Inflammatory macrophage treated with lipopolysaccharide for 4 hours (primary cell): Measurements from ENCODE around the gene APBA2.
"Not testable (repeated sequence)": the region's sequence is repeated elsewhere in the genome, so short reads cannot be mapped to it uniquely, and the experiment has no call there.

Source experiments
- DNase-seq: peaks from one replicate; pipeline ENCODE4 v3.0.0-alpha.2; 2020

Gene APBA2

DNA sequence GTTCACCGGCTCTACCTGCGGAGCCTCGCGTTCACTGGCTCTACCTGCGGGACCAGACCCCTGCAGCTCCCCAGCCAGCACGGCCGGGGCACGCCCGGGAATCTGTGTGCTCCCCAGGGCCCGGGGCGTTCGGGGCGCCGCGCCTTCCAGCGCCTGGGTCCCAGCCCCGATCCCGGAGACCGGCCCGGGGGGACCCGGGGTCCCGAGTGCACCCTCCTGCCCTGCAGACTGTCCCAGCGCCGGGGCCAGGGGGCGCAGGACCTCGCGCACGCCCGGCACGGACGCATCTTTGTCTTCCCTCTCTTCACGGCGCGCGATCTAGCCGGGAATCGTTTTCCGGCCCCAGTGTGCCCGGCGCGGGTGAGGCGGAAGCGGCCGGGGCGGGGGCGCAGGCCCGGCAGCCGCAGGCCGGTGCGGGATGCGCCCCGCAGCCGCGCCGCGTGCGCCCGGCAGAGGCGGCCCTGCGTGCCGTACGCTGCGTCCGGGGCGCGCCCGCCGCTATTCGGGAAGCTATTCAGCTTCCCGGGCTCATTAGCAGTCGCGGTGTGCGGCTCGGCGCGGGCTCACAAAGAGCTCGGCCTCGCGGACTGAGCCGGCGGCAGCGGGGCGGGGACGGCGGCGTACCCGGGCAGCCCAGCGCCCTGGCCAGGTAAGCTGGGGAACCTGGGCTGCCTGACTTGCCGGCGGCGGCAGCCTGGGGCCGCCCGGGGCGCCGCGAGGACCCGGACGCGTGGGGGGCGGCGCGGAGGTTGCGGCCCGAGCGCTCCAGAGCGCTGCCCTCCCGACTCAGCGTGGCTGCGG, at the start of gene APBA2:
Gene APBA2, plus strand, starts transcription at position 345 of the 801 bp plus-strand sequence. CDS start 167,911 bp downstream, outside the sequence.
- DNase-seq = no peak

DNA sequence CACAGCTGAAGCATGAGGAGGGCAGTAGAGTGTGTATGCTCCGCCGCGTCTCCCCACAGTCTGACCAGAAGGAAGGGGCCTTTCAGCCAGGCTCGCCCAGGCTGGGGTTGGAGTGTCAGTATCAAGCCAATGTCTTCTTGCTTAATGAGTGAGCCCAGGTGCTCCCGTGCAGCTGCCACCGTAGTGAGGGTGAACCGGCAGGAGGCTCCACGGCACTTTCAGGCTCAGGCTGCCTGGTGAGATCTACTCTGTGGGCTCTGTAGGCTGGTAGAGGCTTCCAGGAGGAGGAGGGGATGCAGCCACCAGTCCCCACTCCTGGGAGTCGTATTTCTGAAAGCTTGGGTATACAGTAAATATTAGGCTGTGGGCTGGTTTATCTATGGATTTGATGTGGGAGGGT, 45.5 kb upstream of the APBA2 start:
- not testable (repeated sequence) for DNase-seq

GRCh38 chr15:28842210-28842609, 43.6 kb upstream of the APBA2 start:
- DNase-seq = not testable (repeated sequence)

GRCh38 chr15:28843520-28843919, 42.3 kb upstream of the APBA2 start:
- not testable (repeated sequence) for DNase-seq

GRCh38 chr15:28844147-28844546, 41.6 kb upstream of the APBA2 start:
- not testable (repeated sequence) for DNase-seq

- DNase-seq = not testable (repeated sequence)
Observed at GRCh38 chr15:28847247-28847646, 38.5 kb upstream of the APBA2 start.

GRCh38 chr15:28847959-28848358, 37.8 kb upstream of the APBA2 start:
- not testable (repeated sequence) for DNase-seq

- not testable (repeated sequence) for DNase-seq
Observed at GRCh38 chr15:28848521-28848920, 37.3 kb upstream of the APBA2 start, which contains the start of gene GOLGA6L7. TSS of gene GOLGA6L7 (minus strand) at chr15:28848644. CDS start at chr15:28848549, 95 bp downstream.

- not testable (repeated sequence) for DNase-seq
Observed at GRCh38 chr15:28849271-28849670, 36.5 kb upstream of the APBA2 start.

GRCh38 chr15:28849766-28850165, 36.0 kb upstream of the APBA2 start:
- not testable (repeated sequence) for DNase-seq

GRCh38 chr15:28853654-28854053, 32.1 kb upstream of the APBA2 start:
- DNase-seq = not testable (repeated sequence)

DNA sequence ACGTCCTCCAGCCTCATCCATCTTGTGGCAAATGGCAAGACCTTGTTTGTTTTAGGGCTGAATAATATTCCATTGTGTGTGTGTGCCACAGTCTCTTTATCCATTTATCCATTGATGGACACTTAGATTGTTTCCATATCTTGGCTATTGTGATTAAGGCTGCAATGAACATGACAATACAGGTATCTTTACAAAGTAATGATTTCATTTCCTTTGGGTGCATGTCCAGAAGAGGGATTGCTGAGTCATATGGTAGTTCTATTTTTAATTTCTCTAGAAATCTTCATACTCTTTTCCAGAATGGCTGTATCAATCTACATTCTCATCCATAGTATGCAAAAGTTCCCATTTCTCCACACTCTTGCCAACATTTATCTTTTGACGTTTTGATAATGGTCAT, 31.2 kb upstream of the APBA2 start:
- DNase-seq = not testable (repeated sequence)

DNA sequence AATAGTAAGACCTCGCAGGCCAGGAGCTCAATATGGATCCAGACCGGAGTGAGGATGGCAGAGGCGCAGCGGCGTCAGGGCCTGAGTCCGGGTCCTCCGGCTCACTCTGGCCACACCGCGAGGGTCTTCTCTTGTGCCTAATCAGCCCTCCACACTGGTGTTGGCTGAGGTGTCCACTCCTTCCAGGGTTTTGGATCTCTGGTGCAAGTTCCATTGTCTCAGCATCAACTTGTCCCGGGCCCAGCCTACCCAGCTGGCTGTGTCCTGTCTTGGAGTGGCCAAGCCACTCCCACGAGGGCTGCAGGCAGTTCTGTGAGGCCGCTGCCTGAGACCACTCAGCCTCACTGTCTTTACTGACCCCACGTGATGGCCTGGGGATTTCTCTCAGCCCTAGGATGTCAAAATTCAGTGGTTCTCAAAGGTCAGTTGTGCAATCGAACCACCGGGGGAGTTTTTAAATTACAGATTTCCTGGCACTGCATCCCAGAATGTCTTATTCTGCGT, 24.7 kb upstream of the APBA2 start:
- peak; percentile 65 for DNase-seq

DNA sequence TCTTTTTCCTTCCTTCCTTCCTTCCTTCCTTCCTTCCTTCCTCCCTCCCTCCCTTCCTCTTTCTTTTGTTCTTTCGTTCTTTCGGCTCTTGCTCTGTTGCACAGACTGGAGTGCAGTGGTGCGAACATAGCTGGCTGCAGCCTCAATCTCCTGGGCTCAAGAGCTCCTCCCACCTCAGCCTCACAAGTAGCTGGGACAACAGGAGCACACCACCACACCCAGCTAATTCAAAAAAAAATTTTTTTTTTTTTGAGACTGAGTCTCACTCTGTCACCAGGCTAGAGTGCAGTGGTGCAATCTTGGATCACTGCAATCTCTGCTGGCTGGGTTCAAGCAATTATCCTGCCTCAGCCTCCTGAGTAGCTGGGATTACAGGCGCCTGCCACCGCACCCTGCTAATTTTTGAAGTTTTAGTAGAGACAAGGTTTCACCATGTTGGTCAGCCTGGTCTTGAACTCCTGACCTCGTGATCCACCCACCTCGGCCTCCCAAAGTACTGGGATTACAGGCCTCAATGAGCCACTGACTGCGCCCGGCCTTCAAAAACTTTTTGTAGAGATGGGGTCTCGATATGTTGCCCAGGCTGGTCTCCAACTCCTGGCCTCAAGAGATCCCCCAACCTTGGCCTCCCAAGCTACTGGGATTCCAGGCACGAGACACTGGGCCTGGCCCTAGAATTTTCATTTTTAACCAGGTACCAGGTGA, 24.0 kb upstream of the APBA2 start:
- not testable (repeated sequence) for DNase-seq

DNA sequence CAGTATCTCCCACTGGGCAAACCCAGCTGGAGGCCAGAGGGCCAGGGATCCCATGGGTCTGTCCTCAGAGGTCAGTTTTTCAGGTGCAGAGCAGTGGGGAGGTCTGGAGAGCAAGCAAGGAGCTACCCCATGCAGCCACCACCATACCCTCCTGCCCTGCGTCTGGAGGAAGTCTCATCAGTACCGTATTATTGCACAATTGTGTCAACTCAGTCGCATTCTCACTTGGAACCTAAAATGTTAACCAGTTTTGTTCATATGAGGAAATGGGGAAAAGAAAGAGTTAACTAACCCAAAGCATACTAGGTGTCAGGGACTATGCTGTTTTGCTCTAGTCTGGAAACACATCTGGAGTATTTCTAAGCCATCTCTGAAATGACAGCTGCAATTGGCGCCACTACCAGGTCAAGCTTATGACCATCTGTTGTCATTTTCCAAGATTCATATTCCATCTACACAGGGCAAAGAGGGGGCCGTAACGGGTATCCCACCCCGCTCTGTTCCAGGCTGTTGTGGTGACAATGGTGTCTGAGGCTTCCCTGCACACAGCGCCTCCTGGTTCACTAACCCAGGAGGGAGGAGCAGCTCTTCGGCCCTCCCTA, 16.9 kb upstream of the APBA2 start:
- DNase-seq = no peak

GRCh38 chr15:28871168-28871567, 14.6 kb upstream of the APBA2 start:
- no peak for DNase-seq

DNA sequence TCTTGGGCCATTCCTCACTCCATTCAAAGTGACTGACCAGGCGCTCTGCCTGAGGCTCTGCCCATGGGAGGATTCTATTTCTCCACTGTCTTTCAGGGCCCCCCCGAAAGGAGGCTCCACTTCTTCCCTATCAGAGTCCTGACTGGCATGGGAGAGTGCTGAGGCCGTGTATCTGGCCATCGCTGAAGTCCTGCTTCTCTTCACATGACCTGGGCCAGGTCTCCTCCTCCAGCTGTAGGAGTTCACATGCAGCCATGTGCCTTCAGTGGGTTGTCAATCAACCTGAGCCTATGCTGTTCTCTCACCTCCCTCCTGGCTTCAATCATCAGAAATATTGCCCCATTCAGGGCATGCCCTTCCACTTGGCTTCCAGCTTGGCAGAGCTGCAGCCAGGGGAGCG, 12.8 kb upstream of the APBA2 start:
- DNase-seq = no peak

DNA sequence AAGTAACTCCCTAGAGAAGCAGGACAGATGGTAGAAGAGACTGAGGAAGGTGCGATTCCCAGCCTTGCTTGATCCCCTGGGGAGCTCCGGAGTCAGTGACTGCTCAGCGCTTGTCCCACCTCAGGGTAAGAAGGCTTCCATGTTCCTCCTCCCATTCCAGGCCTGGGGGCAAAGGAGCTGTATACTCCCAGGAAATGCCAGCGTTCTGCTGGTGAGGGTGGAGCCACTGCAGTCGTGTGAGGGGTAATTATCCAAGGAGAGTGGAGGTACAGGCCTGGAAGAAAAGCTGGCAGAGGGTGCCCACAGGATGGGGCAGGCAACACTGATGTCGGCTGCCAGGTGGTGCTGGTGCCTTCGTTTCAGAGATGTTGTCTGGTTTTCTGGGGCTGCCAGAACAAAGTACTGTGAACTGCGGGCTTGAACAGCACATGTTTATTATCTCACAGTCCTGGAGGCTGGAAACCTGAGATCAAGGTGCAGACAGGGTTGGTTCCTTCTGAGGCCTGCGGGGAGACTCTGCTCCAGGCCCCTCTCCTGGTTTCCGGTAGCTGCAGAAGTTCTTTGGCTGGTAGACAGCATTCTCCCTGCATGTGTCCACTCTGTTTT, 12.1 kb upstream of the APBA2 start:
- DNase-seq = no peak

GRCh38 chr15:28875461-28876000, 10.2 kb upstream of the APBA2 start:
- no peak for DNase-seq

DNA sequence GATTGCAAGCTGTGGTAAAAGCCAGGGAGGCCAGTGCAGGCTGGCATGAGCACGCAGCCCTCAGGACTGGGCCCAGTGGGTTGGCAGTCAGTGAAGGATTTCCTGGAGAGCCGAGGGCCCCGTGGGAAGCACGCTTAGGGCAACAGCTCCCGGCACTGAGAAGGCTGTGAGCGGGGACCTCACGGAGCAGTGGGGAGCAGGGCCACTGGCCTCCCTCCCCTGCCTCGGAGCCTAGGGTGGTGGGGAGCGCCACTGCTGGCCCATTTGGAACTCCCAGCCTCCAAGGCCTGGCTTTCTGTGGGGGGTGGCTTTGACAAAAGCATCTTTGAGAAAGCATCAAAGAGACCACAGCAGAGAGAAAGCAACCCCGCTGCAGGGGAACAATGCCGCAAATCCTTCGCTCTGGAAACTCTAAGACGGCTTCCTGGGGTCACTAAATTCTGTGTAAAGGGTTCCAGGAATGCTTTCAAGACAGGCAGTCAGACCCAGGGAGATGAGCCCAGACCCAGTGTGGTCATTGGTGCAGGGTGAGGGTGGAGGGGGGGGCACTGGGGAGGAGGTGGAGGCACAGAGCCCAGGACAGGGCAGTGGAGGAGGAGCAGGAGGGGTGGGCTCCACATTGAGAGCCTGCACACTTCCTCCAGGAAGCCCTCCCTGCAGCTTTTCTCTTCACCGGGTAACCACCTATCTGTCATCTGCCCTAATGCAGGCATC, 9.5 kb upstream of the APBA2 start:
- no peak for DNase-seq

DNA sequence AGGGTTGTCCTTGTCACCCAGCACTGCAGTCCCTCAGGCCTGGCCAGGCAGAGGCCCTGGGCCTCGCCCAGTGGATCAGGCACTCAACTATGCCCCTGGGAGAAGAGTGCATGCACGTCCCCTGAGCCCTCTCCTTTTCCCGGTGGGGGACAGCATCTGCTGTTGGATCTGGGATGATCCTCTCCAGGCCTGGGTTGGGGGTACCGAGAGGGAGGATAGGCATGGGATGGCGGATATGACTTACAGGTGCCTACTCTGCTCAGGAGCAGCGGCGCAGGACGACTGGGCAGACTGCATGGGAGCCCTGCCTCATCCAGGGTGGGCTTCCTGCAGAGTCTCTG, 9.0 kb upstream of the APBA2 start:
- DNase-seq = no peak

GRCh38 chr15:28878209-28878608, 7.6 kb upstream of the APBA2 start:
- DNase-seq = no peak
